Measurements from ENCODE around the gene RAD23A.
"Not testable (repeated sequence)": the region's sequence is repeated elsewhere in the genome, so short reads cannot be mapped to it uniquely, and the experiment has no call there.

Gene RAD23A

DNA sequence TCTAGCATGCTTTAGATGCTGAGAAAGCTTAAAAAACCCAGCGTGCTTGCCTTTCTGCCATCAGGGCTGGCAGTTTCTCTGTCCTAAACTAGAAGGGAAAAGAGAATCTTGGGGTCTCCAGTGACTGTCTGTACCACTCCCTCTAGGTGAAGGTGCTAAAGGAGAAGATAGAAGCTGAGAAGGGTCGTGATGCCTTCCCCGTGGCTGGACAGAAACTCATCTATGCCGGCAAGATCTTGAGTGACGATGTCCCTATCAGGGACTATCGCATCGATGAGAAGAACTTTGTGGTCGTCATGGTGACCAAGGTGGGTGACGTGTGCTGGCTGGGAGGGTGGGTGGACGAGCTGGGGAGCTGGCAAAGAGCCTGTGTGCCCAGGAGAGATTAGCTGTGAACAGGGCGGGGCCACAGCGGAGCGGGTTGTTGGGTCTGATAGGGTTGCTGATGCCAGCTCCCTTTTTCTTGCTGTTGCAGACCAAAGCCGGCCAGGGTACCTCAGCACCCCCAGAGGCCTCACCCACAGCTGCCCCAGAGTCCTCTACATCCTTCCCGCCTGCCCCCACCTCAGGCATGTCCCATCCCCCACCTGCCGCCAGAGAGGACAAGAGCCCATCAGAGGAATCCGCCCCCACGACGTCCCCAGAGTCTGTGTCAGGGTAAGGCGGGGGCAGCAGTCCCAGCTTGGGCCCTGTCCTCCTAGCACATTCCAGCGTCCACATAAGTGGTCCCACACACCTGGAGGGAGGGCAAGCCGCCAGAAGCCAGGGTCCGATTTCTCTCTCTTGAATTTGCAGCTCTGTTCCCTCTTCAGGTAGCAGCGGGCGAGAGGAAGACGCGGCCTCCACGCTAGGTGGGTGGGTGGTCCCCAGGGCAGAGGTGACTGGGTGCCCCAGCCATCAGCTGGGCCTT, 2.3 kb downstream of the RAD23A start:
- H3K4me3 ChIP-seq (ENCODE audit: low read depth, low read length), result peak overlapping the region; percentile 99; the same call in 1 of the 2 replicates
- H3K36me3 ChIP-seq (ENCODE audit: insufficient read depth, low read length), result peaks cover 10% of the 10 kb centered on the region; the same call in 1 of the 2 replicates
- no peaks in the 10 kb centered on the region for H3K27me3 ChIP-seq (ENCODE audit: insufficient read depth, low read length)
- H2AFZ ChIP-seq (ENCODE audit: low read length, unreplicated experiment), result no peak overlapping the region
- peaks cover 39% of the 10 kb centered on the region for H3K79me2 ChIP-seq (ENCODE audit: control insufficient read depth, insufficient read depth, low read length, unreplicated experiment)
- H3K4me1 ChIP-seq (ENCODE audit: control insufficient read depth, insufficient read depth, low read length, unreplicated experiment), result peaks cover 27% of the 10 kb centered on the region
- peak overlapping the region; percentile 96; the same call in 1 of the 2 replicates for H3K27ac ChIP-seq (ENCODE audit: low read depth, low read length)

DNA sequence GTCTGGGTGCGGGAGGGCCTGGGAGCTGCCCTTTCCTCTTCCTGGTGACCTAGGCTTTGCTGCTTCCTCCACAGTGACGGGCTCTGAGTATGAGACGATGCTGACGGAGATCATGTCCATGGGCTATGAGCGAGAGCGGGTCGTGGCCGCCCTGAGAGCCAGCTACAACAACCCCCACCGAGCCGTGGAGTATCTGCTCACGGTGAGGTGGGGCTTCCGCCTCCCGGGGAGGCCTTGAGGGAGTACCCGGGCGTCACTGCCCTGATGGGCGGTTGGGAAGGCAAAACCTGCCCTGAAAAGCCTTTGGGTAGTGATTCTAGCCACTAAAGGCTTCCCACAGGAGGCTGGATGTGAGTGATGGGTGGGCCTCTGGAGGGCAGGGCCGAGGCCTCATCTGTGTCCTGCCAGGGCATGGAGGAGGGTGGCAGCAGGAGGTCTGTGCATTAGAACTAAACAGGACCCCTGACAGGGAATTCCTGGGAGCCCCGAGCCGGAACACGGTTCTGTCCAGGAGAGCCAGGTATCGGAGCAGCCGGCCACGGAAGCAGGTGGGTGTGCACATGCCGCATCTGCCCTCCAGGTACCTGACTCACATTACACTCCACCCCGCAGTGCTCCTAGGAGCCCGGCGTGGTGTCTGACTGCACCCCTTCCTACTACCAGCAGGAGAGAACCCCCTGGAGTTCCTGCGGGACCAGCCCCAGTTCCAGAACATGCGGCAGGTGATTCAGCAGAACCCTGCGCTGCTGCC, 3.1 kb downstream of the RAD23A start:
- H3K27me3 ChIP-seq (ENCODE audit: insufficient read depth, low read length), result no peaks in the 10 kb centered on the region
- no peak overlapping the region for H3K27ac ChIP-seq (ENCODE audit: low read depth, low read length)
- H3K4me1 ChIP-seq (ENCODE audit: control insufficient read depth, insufficient read depth, low read length, unreplicated experiment), result peaks cover 31% of the 10 kb centered on the region
- H2AFZ ChIP-seq (ENCODE audit: low read length, unreplicated experiment), result no peak overlapping the region
- H3K79me2 ChIP-seq (ENCODE audit: control insufficient read depth, insufficient read depth, low read length, unreplicated experiment), result peaks cover 33% of the 10 kb centered on the region
- peaks cover 4% of the 10 kb centered on the region; the same call in 1 of the 2 replicates for H3K36me3 ChIP-seq (ENCODE audit: insufficient read depth, low read length)
- H3K4me3 ChIP-seq (ENCODE audit: low read depth, low read length), result no peak overlapping the region

DNA sequence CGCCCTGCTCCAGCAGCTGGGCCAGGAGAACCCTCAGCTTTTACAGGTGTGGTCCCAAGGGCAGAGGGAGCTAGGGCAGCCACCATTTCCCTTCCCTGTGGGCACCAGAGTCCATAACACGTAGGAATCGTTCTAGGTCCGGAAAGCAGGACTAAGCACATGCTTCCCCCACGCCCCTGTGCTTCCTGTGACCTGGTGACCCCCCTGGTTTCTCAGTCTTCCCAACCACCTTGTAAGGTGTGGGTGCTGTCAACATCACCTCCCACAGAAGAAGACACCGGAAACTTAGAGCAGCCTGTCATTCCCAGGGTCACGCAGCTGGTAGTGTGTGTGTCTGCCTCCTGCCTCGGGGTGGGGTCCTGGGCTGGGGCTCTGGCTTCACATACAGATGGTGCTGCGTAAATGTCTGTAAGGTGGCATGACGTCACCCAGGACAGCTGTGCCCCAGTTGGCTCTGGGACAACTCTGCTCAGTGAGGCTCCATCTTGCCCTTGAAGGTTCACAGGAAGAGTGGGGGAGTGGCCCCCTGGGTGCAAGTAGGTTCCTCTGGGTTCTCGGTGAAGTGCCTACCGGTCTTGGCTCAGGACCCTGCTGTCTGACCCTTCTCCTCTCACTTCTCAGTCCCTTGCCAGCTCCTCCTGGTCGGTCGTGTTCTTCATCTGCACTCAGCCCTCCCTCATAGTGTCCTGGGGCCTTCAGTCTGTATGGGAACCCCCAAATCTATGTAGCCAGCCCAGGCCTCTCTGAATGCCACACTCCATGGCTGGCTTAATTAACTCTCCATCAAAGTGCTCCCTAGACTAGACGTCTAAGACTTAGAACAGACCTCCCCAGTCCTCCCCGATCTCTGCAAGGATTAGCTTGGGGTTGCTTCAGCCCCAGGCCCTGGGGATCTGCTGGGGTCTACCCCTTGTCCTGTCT, 4.0 kb downstream of the RAD23A start:
- Histone ChIP-seq H3K4me1 (ENCODE audit: control insufficient read depth, insufficient read depth, low read length, unreplicated experiment) (peaks cover 39% of the 10 kb centered on the region), H3K36me3 (ENCODE audit: insufficient read depth, low read length) (peaks cover 4% of the 10 kb centered on the region; the same call in 1 of the 2 replicates), H3K79me2 (ENCODE audit: control insufficient read depth, insufficient read depth, low read length, unreplicated experiment) (peaks cover 40% of the 10 kb centered on the region), H3K4me3 (ENCODE audit: low read depth, low read length) (no peak overlapping the region), H3K27ac (ENCODE audit: low read depth, low read length) (no peak overlapping the region; the same call in 1 of the 2 replicates), H3K27me3 (ENCODE audit: insufficient read depth, low read length) (no peaks in the 10 kb centered on the region), H2AFZ (ENCODE audit: low read length, unreplicated experiment) (no peak overlapping the region)

DNA sequence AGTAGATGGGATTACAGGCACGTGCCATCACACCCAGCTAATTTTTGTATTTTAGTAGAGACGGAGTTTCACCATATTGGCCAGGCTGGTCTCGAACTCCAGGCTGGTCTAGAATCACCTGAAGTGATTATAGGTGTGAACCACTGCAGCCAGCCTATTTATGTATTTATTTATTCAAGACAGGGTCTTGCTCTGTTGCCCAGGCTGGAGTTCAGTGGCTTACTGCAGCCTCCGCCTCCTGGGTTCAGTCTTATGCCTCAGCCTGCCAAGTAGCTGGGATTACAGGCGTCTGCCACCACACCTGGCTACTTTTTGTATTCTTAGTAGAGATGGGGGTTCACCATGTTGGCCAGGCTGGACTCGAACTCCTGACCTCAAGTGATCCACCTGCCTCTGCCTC, 6.4 kb downstream of the RAD23A start:
- Histone ChIP-seq H3K27ac (ENCODE audit: low read depth, low read length) (peak overlapping the region; percentile 100), H3K4me1 (ENCODE audit: control insufficient read depth, insufficient read depth, low read length, unreplicated experiment) (peaks cover 50% of the 10 kb centered on the region), H3K79me2 (ENCODE audit: control insufficient read depth, insufficient read depth, low read length, unreplicated experiment) (peaks cover 54% of the 10 kb centered on the region)
- not testable (repeated sequence) for H3K4me3 ChIP-seq (ENCODE audit: low read depth, low read length); H3K27me3 ChIP-seq (ENCODE audit: insufficient read depth, low read length); H3K36me3 ChIP-seq (ENCODE audit: insufficient read depth, low read length); H2AFZ ChIP-seq (ENCODE audit: low read length, unreplicated experiment)

DNA sequence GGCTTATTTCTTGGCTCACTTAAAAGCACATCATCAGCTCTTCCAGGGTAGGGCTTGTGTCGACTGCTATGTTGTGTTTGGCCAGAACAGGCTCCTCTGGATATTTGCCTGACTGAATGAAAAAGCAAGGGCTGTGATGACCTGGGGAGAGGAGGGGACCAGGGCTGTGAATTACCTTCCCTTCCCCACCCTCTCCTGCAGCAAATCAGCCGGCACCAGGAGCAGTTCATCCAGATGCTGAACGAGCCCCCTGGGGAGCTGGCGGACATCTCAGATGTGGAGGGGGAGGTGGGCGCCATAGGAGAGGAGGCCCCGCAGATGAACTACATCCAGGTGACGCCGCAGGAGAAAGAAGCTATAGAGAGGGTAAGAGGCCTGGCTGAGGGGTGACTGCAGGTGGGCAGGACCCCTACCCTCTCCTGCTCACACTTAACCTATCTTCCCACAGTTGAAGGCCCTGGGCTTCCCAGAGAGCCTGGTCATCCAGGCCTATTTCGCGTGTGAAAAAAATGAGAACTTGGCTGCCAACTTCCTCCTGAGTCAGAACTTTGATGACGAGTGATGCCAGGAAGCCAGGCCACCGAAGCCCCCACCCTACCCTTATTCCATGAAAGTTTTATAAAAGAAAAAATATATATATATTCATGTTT, 7.0 kb downstream of the RAD23A start:
- peak overlapping the region; percentile 100 for H3K27ac ChIP-seq (ENCODE audit: low read depth, low read length)
- peaks cover 53% of the 10 kb centered on the region for H3K79me2 ChIP-seq (ENCODE audit: control insufficient read depth, insufficient read depth, low read length, unreplicated experiment)
- H3K36me3 ChIP-seq (ENCODE audit: insufficient read depth, low read length), result peaks cover 4% of the 10 kb centered on the region; the same call in 1 of the 2 replicates
- no peaks in the 10 kb centered on the region for H3K27me3 ChIP-seq (ENCODE audit: insufficient read depth, low read length)
- peaks cover 45% of the 10 kb centered on the region for H3K4me1 ChIP-seq (ENCODE audit: control insufficient read depth, insufficient read depth, low read length, unreplicated experiment)
- H2AFZ ChIP-seq (ENCODE audit: low read length, unreplicated experiment), result no peak overlapping the region
- H3K4me3 ChIP-seq (ENCODE audit: low read depth, low read length), result no peak overlapping the region

GRCh38 chr19:12953138-12953798, 7.6 kb downstream of the RAD23A start:
- H2AFZ ChIP-seq (ENCODE audit: low read length, unreplicated experiment), result no peak overlapping the region
- peaks cover 47% of the 10 kb centered on the region for H3K79me2 ChIP-seq (ENCODE audit: control insufficient read depth, insufficient read depth, low read length, unreplicated experiment)
- H3K36me3 ChIP-seq (ENCODE audit: insufficient read depth, low read length), result peaks cover 4% of the 10 kb centered on the region; the same call in 1 of the 2 replicates
- H3K27me3 ChIP-seq (ENCODE audit: insufficient read depth, low read length), result no peaks in the 10 kb centered on the region
- H3K4me1 ChIP-seq (ENCODE audit: control insufficient read depth, insufficient read depth, low read length, unreplicated experiment), result peaks cover 41% of the 10 kb centered on the region
- peak overlapping the region; percentile 100 for H3K27ac ChIP-seq (ENCODE audit: low read depth, low read length)
- H3K4me3 ChIP-seq (ENCODE audit: low read depth, low read length), result peak overlapping the region; percentile 49; the same call in 1 of the 2 replicates

- no peaks in the 10 kb centered on the region for H3K27me3 ChIP-seq (ENCODE audit: insufficient read depth, low read length)
- H3K27ac ChIP-seq (ENCODE audit: low read depth, low read length), result peak overlapping the region; percentile 100
- H3K79me2 ChIP-seq (ENCODE audit: control insufficient read depth, insufficient read depth, low read length, unreplicated experiment), result peaks cover 43% of the 10 kb centered on the region
- H3K4me1 ChIP-seq (ENCODE audit: control insufficient read depth, insufficient read depth, low read length, unreplicated experiment), result peaks cover 41% of the 10 kb centered on the region
- H3K36me3 ChIP-seq (ENCODE audit: insufficient read depth, low read length), result peaks cover 4% of the 10 kb centered on the region; the same call in 1 of the 2 replicates
- peak overlapping the region; percentile 27; the same call in 1 of the 2 replicates for H3K4me3 ChIP-seq (ENCODE audit: low read depth, low read length)
- H2AFZ ChIP-seq (ENCODE audit: low read length, unreplicated experiment), result no peak overlapping the region
These were observed 8.3 kb downstream of the RAD23A start for GRCh38 chr19:12953799-12954611.

DNA sequence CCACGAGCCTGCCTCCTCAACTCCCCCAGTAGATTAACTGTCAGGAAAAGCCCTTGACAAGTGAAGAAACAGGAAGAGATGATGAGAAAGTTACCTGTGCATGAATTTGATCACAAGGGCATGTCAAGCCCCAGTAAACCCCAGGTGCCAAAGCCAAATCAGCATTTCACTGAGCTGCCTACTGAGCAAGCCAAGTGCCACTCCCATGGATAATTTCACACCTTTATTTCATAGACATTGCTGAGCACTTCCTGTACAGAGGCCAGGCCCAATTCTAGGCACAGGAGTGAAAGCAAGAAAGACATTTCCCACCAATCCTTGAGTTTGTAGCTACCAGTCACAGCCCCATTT, 8.9 kb downstream of the RAD23A start:
- Histone ChIP-seq H3K36me3 (ENCODE audit: insufficient read depth, low read length) (peaks cover under 1% of the 10 kb centered on the region; the same call in 1 of the 2 replicates), H3K4me1 (ENCODE audit: control insufficient read depth, insufficient read depth, low read length, unreplicated experiment) (peaks cover 41% of the 10 kb centered on the region), H3K27ac (ENCODE audit: low read depth, low read length) (peak overlapping the region; percentile 100), H2AFZ (ENCODE audit: low read length, unreplicated experiment) (no peak overlapping the region), H3K4me3 (ENCODE audit: low read depth, low read length) (peak overlapping the region; percentile 27), H3K27me3 (ENCODE audit: insufficient read depth, low read length) (no peaks in the 10 kb centered on the region), H3K79me2 (ENCODE audit: control insufficient read depth, insufficient read depth, low read length, unreplicated experiment) (peaks cover 37% of the 10 kb centered on the region)

- H3K27me3 ChIP-seq (ENCODE audit: insufficient read depth, low read length); H2AFZ ChIP-seq (ENCODE audit: low read length, unreplicated experiment); H3K36me3 ChIP-seq (ENCODE audit: insufficient read depth, low read length): not testable (repeated sequence)
- peaks cover 41% of the 10 kb centered on the region for H3K4me1 ChIP-seq (ENCODE audit: control insufficient read depth, insufficient read depth, low read length, unreplicated experiment)
- peaks cover 37% of the 10 kb centered on the region for H3K79me2 ChIP-seq (ENCODE audit: control insufficient read depth, insufficient read depth, low read length, unreplicated experiment)
- peak overlapping the region; percentile 88 for H3K4me3 ChIP-seq (ENCODE audit: low read depth, low read length)
- H3K27ac ChIP-seq (ENCODE audit: low read depth, low read length), result peak overlapping the region; percentile 100
These were observed 9.9 kb downstream of the RAD23A start for GRCh38 chr19:12955575-12955974.

Data from ACC112 (cell line).